Fibroblast of upper back skin (primary cell): ENCODE measurements around the gene CNGA2.
A peak's percentile ranks its signal among the peaks of the same experiment; 100 is the strongest.

Experiments used
- DNase-seq: peaks from one replicate; pipeline ENCODE4 v3.0.0-alpha.2; 2013

CNGA2 gene

DNA sequence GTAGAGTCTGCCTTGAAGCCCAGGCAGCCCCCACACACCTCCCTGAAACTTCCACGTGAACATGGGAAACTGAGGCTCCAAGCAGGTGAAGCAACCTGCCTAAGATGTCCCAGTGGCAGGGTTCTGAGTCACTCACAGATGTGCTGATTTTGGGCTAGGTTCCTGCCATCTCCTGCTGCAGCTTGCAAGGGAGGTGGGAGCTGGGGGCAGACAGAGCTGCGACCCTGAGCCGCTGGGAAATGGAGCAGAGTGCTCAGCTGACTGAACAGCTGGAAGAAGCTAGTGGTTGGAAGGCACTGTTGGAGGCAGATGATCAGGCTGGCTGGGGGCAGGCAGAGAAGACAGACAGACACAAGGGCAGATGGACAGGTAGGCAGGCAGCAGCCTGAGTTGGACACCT, 22.3 kb upstream of the CNGA2 start:
- DNase-seq = no peak

DNA sequence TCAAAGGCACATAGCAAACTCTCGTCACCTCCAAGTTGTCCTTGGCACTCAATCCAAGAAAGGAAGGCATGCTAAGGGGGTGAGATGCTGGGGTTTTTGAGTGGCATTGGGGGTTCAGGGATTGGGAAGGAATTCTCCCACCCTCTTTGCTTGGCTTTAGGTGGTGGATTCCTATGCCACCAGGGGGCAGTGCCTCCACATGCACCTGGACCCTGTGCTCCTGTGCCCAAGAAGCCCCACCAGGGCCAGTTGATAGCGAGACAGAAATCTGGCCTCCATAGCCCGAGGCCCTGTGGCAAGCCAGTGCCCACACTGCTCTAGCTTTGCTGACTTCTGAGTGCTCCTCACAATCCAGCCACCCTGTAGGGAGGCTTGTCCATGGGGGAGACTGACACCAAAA, 20.7 kb upstream of the CNGA2 start:
- DNase-seq = no peak

DNA sequence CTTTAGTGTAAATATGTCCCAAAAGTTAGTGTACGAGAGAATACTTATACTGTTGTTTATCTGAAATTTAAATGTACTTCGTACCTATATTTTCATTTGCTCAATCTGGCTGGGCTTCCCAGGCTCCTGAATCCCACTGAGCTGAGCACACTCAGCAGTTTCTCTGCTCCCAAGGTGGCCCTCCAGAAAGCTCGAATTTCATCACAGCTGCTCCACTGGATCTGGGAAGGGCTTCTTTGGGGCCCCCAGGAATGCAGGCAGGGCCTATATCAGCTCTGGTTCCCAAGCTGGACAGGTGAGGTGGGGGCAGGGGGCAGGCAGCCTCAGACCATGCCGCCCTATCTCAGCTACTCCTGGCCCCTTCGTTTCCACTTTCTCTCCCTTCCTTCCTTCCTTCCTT, 20.2 kb upstream of the CNGA2 start:
- DNase-seq = no peak

DNA sequence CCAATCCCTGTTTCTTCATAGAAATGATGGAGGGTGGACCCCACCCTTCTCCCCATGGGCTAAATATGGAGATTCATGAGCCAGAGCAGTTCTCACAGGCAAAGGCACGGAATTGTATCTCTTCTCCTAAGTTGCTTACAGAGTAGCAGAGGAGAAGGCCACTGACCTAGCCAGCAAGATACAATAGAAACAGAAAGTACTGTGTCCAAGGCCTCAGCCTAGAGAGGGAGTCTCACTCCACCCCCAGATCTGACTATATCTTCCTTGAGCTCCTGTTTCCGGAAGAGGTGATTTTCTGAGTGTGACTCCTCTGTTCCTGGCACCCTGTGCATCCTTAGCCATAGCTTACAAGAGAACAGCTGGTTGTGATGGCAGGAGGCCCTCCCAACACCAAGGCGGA, 18.8 kb upstream of the CNGA2 start, which contains the start of gene FATE1:
TSS of gene FATE1 (plus strand) at position 284 of the 400 bp plus-strand sequence. CDS start at position 369, 85 bp downstream.
- no peak for DNase-seq

DNA sequence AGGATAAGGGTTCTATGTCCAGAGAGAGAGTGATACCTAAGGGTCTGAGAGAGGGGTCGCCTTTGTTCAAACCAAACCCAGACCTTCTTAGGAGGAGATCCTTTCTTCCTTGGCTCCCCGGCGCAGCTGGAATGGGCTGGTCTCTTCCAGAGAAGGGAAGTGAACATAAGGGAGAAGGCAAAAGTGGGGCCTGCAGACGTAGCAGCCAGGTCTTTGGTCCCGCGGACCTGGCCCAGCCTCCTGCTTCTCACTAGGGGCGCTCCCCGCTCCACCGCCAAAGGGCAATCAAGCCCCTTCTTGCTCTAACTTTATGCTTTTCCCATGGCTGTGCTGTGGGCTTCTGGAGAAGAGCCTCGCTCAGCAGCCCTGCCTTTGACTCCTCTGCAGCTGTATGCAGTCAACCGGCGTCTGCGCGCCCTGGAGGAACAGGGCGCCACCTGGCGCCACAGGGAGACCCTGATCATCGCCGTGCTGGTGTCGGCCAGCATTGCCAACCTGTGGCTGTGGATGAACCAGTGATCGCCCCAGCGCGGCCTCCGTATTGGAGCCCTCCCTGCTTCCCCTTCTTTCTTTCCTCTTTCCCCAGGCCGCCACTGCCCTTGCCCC, 12.2 kb upstream of the CNGA2 start:
- peak; percentile 27 for DNase-seq

DNA sequence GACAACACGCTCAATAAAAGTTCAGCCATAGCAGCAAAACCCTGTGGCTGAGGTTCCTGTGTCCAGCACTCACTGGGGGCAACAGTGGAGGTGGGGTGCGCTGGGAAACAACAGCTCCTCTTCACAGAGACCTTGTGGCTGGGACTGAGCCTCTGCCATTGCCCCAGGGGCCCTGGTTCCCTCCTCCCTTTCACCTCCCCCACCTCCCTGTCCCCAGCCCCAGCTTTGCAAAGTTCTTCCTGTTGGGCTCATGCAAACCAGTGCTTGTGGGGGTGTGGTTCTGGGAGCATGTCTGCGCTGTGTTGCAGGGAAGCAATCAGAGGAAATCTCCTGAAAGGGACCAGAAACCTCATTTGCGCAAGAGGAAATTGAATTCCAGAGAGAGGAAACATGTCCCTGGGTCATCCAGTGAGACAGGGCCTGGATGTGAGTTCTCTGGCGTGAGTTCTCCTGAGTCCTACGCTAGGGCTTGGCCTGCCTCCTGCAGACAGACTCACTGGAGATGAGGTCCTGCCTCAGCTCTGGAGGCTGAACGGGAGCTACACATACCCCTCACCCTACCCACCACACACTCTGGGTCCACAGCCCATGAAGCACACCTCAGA, 11.3 kb upstream of the CNGA2 start:
- DNase-seq = no peak

DNA sequence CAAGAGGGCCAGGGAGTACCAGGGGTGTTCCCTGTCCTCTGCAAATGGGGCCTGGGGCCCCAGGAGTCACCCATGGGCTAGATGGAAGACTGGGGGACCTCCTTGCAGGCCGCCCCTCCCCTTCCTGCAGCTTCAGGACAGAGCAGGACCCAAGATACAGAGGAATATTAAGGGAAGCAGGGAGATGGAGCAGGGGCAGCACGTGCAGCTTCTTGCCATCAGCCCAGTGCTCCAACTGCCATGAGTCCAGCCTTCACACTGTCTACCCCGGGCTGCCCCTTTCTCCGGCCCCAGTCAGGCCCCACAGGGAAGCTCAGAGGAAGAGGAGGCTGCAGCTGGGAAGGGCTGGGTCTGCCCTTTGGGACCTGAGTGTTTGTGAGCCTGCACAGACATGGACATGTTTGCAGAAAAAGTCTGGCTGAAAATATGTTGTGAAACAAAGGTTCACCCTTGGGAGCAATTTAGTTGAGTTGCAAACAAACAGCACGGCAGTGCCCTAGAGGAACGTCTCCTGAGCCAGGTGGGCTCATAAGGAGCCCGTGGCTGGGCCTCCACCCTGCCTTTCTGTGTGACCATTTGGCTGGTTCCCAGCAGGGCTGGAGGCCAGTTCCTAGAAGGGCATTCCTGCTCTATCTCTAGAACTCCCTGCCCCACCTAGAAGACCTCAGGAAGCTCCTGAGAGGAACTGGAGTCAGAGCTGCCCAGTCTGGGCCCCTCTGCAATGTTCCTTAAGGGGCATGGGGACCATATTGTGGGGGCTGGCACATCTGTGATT, 9.8 kb upstream of the CNGA2 start:
- DNase-seq = no peak

DNA sequence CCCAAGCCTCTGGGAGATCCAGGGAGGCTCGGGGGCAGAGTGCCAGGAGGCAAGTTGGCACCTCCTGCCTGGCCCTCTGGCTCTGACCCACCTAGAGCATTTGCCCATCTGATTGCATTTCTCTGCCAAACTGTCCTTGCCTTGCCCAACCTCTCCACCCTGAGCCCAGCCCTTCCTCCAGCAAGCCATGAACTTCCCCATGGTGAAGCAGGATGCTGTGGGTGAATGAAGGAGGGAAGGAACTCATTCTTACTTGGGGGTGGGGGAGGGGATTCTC, 9.3 kb upstream of the CNGA2 start:
- no peak for DNase-seq

DNA sequence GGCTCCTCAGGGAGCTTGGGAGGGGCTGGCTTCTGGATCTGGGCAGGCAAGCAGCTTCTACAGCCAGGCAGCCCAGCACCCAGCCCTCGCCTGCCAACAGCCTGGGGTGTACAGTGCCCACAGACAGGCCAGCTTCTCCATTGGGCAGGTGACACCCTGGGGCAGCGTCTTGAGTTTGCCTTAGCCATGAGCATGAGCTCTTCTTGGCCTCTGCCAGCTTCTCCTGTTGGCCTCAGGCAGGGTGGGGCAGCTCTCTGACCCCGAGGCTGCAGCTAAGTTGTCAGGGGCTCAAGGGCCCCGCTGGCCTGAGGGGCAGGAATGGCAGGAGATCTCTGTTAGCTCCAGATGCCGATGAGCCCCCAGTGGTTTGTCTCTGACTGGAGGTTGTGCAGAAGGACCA, 7.8 kb upstream of the CNGA2 start:
- no peak for DNase-seq

DNA sequence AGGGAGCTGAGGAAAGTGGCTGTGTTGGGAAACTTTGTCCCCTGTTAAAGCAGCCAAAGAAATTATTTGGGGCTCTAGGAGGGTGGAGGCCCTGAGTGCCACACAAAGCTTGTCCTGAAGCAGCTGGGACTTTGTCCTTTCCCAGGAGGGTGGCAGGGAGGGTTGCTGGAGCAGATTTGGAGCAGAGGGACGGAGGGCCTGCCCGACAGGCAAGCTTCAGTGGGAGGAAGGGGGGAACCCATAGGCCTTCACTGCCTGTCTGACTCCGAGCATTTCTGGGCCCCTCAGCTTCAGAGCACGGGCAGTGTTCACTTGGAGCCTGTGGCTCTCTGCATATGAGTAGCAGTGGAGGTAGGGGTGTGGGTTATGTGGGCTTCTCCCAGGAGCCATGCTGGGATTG, 7.2 kb upstream of the CNGA2 start:
- DNase-seq = no peak

DNA sequence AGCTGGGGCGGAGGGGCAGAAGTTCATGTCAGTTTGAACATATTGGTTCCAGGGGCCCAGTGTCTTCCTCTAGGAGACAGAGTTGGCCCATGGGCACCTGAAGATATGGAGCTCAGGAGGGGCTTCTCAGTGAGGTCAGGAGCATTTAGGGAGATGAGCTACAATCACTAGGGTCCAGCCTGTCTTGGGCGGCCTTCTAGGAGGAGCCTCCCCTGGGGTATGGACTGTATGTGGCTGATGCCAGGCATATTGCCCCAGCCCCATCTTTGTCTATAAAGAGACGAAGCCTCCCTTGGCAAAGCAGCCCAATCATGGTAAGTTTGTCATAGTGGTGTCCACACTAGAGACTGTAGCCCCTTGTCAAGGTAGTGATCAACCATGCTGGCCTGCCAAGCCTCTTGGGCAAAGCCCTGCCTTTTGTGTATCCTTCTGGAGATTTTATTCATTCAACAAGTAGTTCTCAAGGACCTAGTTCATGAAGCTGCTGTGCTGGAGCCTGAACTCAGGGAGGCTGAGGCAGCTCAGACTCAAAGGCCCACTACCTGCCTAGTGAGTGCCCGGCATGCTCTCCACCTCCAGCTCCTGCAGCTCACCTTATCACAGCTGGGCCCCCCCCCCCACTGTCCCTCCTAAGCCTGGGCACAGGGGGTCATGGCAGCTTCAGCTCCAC, 5.4 kb upstream of the CNGA2 start:
- no peak for DNase-seq

DNA sequence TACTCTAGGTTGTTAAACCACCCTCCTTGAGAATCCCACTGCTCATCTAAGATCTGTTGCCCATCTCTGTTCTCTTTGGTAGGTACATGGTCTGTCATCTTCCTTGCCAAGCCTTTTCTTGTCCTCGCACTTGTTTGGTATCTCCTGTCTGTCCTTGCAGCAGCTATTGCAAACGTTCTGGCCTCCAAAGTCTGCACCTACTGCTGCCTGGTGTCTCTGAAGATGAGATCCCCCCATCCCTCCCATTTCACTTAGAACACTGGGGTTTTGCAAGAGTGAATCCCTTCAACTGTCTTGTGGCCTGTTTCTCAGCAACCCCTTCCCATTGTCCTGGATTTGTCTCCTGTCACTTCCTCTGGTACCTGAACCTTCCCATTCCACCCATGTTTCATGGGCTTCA, 673 bp downstream of the CNGA2 start:
- no peak for DNase-seq

DNA sequence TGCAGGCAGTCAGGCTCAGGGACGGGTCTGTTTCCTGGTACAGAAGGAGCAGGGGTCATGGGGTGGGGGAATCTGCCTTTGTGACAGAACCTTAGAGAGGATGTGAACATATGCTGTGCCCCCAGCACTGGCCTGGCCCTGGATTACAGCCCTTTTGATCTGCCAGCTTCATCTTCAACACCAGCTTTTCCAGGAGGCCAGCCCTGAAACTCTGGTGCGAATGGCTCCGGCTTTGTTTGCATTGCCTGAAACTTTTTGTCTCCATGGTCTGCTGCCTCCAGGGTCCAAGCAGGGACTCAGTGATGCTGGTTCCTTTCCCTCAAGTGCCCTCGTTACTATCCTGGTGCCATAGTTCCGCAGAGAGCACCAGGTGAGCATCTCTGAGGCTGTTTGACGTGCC, 2.1 kb downstream of the CNGA2 start:
- no peak for DNase-seq

DNA sequence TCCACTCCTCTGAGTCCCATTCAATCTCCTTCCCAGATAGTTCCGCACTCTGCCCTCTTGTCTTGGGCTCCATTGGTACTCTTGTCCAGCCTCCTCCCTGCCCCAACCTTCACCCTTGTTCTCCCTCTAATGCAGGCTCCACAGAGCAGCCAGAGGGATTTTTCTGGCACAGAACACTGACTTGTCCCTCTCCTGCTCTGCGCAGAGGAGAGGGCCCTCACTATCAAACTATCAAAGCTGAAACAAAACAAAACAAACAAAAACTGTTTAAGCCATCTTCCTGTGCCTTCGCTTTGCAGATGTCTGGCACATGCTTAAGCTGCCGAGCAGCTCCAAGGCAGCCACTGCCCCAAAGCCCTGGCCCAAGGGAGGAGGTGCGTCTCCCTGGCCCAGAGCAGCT, 2.9 kb downstream of the CNGA2 start:
- no peak for DNase-seq

DNA sequence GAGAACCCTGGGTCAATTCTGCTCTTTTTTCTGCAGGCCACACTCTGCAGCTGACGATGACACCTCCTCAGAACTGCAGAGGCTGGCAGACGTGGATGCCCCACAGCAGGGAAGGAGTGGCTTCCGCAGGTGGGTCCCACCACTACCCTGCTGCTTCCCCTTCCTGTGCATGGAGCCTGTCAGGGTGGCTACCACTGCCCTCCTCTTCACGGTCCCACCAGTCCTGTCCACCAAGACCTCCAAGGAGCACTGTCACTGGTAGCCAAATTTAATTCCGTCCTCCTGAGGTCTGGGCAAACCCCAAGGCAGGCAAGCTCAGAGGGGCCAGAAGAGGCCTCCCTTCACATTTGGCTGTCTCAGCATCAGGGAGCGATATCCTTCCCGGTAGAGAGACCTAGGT, 4.2 kb downstream of the CNGA2 start:
- DNase-seq = no peak

DNA sequence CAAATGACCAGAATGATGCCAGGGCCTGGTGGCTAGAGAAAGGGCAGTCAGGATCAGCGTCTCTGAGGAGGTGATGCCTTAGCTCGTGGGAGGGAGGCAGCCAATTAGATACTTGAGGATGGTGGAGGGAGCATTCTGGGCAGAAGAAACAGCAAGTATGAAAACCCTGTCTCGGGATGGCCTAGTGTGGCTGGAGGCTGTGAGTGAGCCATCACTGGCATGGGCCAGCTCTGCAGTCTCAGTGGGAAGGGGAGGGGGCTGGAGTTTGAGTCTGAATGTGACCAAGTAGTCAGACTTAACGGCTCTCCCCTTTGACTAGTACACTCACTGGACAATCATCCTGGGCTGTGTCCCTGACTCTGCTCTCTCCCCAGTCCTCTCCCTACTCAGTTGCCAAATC, 7.1 kb downstream of the CNGA2 start:
- DNase-seq = no peak

DNA sequence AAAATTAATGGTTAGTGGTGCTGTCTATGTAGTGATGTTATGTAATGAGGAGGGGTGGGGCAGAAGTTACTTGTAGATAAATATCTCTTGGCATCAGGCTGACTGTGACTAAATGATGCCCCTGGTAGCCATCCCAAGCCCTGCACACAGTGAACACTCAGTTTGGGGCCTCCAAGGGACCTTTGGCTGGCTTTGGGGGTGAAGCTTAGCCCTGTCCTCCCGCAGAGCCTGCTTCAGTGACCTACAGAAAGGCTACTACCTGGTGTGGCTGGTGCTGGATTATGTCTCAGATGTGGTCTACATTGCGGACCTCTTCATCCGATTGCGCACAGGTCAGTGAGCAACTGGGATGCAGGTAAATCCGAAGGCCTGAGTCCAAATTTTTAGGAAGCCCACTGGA, 7.8 kb downstream of the CNGA2 start:
- no peak for DNase-seq

DNA sequence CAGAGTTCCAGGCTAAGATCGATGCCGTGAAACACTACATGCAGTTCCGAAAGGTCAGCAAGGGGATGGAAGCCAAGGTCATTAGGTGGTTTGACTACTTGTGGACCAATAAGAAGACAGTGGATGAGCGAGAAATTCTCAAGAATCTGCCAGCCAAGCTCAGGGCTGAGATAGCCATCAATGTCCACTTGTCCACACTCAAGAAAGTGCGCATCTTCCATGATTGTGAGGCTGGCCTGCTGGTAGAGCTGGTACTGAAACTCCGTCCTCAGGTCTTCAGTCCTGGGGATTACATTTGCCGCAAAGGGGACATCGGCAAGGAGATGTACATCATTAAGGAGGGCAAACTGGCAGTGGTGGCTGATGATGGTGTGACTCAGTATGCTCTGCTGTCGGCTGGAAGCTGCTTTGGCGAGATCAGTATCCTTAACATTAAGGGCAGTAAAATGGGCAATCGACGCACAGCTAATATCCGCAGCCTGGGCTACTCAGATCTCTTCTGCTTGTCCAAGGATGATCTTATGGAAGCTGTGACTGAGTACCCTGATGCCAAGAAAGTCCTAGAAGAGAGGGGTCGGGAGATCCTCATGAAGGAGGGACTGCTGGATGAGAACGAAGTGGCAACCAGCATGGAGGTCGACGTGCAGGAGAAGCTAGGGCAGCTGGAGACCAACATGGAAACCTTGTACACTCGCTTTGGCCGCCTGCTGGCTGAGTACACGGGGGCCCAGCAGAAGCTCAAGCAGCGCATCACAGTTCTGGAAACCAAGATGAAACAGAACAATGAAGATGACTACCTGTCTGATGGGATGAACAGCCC, 9.3 kb downstream of the CNGA2 start:
- no peak for DNase-seq

DNA sequence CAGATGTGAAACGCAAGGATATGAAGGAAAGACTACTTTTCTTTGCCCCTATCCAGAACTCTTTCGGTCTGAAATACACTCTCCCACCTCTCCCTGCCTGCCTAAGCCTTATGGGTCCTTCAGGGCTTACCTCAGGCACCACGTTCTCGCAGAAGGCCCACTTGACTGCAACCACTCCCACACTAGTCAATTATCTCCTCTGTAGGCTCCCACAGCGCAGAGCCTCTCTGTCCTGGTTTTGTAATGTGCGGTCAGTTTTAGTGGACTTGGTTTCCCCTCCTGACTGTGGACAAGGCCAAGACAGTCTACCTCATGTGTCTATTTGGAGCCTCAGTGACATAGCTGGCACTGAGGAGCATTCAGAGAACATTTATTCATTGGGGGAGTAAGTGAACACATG, 11.1 kb downstream of the CNGA2 start:
- DNase-seq = no peak

DNA sequence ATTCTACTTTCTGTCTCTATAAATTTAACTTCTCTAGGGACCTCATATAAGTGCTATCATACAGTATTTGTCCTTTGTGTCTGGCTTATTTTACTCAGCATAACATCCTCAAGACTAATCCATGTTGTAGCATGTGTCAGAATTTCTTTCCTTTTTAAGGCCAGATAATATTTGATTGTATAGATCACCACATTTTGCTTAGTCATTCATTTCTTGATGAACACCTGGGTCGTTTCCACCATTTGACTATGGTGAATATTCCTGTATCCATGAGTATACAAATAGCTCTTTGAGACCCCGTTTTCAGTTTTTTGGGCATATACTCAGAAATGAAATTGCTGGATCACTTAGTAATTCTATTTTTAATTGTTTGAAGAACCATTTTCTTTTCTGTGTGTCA, 12.0 kb downstream of the CNGA2 start:
- no peak for DNase-seq

DNA sequence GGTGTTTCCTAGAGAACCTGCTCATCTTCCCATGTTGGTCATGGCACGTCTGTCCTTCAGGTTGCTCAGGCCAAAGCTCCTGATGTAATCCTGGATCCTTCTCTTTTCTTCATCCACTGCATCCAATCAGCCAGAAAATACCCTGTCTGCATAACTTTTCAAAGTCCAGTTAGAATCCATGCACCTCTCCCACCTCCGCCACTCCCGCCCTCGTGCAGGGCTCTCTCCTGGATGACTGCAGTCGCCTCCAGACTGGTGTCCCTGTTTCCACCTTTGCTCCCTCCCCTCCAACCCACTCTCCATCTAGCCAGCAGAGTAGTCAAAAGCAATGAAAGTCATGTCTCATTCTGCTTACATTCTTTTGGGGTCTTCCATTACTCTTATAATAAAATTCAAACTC, 16.0 kb downstream of the CNGA2 start:
- DNase-seq = no peak

DNA sequence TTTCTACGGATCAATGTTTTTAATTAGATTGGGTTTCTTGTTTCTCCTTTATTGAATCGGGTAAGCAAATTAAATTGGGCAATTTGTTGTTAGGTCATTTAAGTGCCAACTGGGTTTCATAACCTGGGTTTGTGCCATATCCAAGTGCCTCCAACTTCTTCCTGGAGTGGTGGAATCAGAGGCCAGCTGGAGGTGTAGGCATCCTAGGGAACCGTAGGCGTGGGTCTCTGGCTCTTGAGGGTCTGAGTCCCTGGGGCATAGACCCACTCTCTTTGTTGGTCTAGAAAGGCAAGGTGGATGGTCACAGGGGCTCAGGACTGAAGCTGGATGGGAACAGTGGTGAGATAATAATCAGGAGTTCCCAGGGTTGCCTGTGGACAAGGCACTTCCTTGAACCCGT, 18.3 kb downstream of the CNGA2 start:
- DNase-seq = no peak

DNA sequence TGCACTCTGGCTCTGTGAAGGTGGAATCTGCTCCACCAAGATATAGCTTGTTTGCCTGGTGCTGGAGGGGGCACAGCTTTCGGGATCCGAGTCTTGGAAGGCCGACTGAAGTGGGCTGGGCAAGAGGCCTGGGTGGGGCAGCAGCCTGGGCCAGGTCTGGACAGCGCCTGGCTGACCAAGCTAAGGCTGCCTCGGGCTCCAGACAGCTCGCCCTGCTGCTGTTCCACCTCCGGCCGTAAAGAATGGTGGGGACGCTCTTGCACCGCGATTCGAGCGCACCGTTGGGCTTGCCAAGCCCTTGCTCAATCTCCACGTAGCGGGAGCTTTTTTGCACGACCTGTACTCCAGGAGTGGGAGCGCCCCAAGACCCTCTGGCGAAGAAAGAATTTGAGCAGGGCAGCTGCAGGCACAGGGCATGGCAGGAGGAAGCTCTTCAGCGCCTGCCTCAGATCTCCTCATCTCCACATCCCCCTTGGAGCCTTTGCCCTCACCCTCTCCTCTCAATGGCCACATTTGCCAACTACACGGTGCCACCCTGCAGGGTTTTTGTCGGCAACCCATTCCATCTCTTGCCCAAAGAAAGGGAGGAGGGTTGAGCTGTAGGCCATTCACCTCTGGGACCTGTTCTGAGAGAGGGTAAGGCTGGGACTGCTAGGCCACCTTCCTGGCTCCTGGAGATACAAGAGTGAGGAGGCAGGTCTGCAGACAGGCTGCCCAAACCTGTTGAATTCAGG, 18.9 kb downstream of the CNGA2 start:
- DNase-seq = peak; percentile 47
